HAP-1 (cell line): Measurements from ENCODE around the gene SMIM36.

Source experiments
- DNase-seq, 2 experiments: peaks; one replicate each; pipeline ENCODE4 v3.0.0-alpha.2; 2016 to 2020; ENCODE audit warnings: low spot score in 2 of 2
- H3K27me3 ChIP-seq: fragments of 250-450 bp; sonication (Bioruptor Pico); 2 replicates; pipeline ENCODE4 v1.5.1; 2020; ENCODE audit warnings: low read depth, mild to moderate bottlenecking, moderate library complexity
- H3K36me3 ChIP-seq: fragments of 250-450 bp; sonication (Bioruptor Pico); replicated peaks from 2 replicates; pipeline ENCODE4 v1.5.1; 2020; ENCODE audit warnings: mild to moderate bottlenecking
- H3K4me1 ChIP-seq: fragments of 250-450 bp; sonication (Bioruptor Pico); 2 replicates; pipeline ENCODE4 v1.5.1; 2020; ENCODE audit warnings: mild to moderate bottlenecking
- H3K4me3 ChIP-seq: fragments of 250-450 bp; sonication (Bioruptor Pico); 2 replicates; pipeline ENCODE4 v1.5.1; 2020; ENCODE audit warnings: mild to moderate bottlenecking, moderate library complexity
- H3K9me3 ChIP-seq: fragments of 250-450 bp; sonication (Bioruptor Pico); 2 replicates; pipeline ENCODE4 v1.5.1; 2020; ENCODE audit warnings: mild to moderate bottlenecking, moderate library complexity
- in situ Hi-C: fragments of 300-500 bp; cut with MboI; formaldehyde crosslinking; loops from 3 replicates; pipeline ENCODE4 v1.14.3; 2020; ENCODE audit warnings: low sequenced_read_pairs, inconsistent platforms, mixed read lengths

The SMIM36 gene

DNA sequence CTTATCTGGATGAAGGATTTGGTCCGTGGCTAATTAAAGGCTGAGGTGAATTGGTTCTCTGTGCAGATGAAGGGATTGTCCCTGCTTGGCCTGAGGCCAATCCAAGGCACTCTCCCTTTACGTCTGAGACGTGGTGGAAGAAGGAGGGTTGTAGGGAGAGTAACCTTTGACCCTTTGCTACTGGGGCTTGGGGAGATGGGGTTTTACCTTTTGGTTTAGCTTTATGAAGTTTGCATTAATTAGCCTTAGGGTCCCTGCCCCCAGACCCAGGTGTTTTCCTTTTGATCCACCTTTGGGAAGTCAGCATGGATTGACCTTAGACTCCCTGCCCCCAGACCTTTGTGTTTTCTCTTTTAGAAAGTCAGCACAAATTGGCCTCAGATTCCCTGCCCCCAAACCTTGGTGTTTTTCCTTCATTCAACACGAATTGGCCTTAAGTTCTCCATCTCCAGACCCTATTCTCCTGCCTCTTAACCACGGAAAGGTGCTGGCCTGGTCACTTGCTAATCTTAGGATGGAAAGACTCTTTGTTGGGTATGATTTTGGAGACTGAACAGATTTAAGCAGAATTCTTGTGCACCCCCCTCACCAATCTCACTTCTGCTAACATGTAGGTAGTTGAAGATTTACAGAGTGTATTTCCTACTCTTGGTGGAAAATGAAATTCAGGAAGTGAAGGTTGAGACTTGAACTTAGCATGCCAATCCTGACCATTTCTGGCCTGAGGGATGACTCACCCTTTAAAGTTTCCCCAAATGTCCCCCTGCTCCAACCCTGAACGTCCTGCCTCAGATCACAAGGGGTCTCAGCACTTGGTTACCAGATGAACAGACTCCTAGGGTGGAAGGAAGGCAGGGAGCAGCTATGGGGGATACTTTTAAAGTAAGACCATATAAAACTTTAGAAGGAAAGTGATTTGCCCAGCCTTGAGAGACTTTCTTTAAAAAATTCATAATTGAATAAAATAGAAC, 66.5 kb downstream of the SMIM36 start:
- Histone ChIP-seq H3K36me3 (no peaks in the 10 kb centered on the region), H3K27me3 (no peaks in the 10 kb centered on the region), H3K4me3 (no peak overlapping the region), H3K4me1 (no peaks in the 10 kb centered on the region), H3K9me3 (no peaks in the 10 kb centered on the region)
- in situ Hi-C loops: no loop called here
- no peak for DNase-seq

DNA sequence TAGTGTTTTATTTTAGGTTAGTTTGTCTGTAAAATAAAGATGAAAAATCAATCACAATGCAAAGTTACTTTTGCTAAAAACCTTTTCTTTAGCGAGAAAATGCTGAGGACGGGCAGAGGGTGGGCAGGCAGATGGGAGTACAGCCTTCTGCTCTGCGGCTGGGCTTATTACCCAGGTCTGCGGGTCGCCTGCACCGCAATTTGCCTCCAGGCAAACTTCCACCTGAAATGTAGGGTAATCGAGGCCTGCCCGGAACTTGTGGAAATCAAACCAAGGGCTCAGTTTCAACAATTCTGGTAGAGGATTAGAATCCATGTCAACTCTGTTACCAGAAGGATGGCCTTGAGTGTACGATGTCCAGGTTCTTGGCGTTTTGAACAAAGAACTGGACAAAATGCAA, 67.3 kb downstream of the SMIM36 start:
- in situ Hi-C loops: no loop called here
- no peak for DNase-seq
- Histone ChIP-seq H3K36me3 (no peaks in the 10 kb centered on the region), H3K4me3 (no peak overlapping the region), H3K27me3 (no peaks in the 10 kb centered on the region), H3K4me1 (peaks cover 5% of the 10 kb centered on the region; the same call in 1 of the 2 replicates), H3K9me3 (no peaks in the 10 kb centered on the region)

DNA sequence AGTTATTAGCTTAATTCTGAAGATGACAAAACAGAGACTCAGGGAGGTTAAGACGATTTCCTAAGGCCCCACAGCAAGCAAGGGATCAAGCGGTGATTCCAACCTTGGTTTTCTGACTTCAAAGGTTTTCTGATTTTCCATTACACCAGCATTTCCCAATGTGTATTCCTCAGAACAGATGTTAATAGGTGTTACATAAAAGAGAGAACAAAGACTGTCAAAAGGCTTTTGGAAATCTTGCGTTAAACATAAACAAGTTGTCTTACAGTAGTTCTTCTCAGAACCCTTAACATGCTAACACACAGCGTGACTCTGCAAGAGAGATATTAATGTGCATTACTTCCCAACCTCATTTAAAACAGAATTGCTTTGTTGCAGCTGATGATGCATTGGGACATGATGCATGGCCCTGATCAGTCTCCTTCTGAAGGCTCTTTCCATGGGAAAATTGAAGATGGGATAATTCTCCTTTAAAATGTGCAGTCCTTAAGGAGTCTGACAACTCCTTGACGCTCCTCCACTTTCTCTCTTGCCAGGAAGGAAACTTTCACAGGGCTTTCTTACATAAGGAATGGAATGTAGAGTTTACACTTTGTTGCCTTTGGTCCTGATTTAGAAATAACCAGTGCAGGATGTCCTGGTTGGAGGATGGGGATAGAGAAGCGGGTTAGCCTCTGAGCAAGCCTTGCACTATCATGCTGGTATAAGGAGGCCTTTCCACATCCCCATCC, 68.1 kb downstream of the SMIM36 start:
- DNase-seq: peak in 1 of 2 experiments; percentile 16
- Histone ChIP-seq H3K9me3 (no peaks in the 10 kb centered on the region), H3K4me3 (no peak overlapping the region), H3K27me3 (no peaks in the 10 kb centered on the region), H3K4me1 (peaks cover 5% of the 10 kb centered on the region; the same call in 1 of the 2 replicates), H3K36me3 (no peaks in the 10 kb centered on the region)
- in situ Hi-C loops: no loop called here

DNA sequence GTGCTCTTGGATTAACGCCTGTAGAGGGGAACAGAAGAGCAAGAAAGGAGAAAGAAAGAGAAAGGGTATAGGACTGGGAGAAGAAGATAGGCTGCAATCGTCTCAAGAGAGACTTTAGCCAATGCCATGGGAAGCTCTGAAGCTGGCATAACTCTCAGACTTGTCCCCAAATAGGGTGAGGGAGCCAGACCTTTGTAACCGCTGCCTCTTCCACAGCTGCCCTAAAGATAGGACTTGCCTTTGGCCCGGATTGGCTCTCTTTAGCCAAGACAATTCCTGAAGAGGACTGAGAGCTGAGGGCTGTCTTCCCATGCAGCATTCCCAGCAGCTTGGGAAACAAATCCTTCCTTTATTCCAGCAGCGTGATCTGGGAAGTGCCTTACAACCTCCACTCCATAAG, 68.8 kb downstream of the SMIM36 start:
- Histone ChIP-seq H3K27me3 (no peaks in the 10 kb centered on the region), H3K9me3 (no peaks in the 10 kb centered on the region), H3K4me3 (no peak overlapping the region), H3K4me1 (peaks cover 8% of the 10 kb centered on the region), H3K36me3 (no peaks in the 10 kb centered on the region)
- no peak for DNase-seq
- in situ Hi-C loops: no loop called here

DNA sequence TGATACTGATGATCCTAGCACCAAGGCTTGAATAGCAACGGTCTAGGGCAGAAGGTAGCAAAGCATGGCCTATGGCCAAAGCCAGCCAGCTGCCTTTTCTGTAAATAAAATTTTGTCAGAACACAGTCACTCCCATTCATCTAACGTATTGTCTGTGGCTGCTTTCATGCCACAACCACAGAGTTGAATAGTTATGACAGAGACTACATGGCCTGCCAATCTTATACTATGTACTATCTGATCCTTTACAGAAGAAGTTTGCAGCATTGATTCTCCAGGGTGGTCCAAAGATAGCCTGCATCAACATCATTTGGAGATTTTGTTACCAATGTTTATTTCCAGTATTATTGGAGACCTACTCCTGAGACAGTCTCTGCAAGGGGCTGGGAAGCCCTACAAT, 69.7 kb downstream of the SMIM36 start:
- no peaks in the 10 kb centered on the region for H3K36me3 ChIP-seq
- no peaks in the 10 kb centered on the region for H3K27me3 ChIP-seq
- no peak for DNase-seq
- no peaks in the 10 kb centered on the region for H3K9me3 ChIP-seq
- in situ Hi-C loops: no loop called here
- no peak overlapping the region for H3K4me3 ChIP-seq
- peaks cover 10% of the 10 kb centered on the region for H3K4me1 ChIP-seq

DNA sequence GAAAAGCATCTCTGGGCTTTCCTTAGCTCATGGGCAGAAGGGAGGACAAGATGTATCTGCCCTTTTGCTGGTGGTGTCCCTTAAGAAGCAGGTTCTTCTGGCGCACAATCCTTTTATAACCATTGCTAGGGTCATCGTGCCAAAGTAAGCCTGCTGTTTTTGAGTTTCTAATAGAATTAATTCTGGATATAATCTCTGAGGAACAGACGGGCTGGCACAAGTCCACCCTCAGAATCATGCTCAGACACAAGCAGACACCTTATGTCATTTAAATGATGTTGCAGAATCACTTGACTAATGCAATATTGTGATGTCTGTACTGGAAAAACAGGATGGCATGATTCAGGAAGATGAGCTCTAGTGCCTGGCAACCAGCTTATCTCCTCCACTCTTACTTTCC, 70.9 kb downstream of the SMIM36 start:
- H3K4me3 ChIP-seq: no peak overlapping the region
- no peaks in the 10 kb centered on the region for H3K9me3 ChIP-seq
- in situ Hi-C loops: no loop called here
- no peaks in the 10 kb centered on the region for H3K36me3 ChIP-seq
- DNase-seq: no peak
- H3K27me3 ChIP-seq: no peaks in the 10 kb centered on the region
- H3K4me1 ChIP-seq: peaks cover 10% of the 10 kb centered on the region

DNA sequence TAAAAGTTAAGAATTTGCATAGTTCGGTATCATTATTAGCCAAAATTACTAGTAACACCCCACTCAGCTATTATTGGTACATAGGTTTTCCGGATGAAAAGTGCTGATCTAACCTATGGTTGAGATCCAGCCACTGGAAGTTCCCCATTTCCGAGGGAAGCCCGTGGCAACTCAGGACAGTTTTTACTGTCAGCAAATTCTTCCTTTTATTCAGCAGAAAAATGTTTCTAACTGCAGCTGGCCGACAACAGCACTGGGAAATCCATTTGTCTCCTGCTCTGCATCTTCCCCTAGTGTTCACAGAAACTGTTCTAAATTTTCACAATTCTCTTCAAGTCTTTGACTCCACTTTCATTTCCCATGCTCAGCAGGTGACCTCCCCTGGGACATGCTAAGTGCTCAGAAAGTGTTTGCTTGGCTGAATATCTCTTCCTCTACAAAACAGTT, 74.1 kb downstream of the SMIM36 start:
- no peaks in the 10 kb centered on the region for H3K36me3 ChIP-seq
- DNase-seq: peak; percentile 24
- no peak overlapping the region for H3K4me3 ChIP-seq
- no peaks in the 10 kb centered on the region for H3K9me3 ChIP-seq
- no peaks in the 10 kb centered on the region for H3K27me3 ChIP-seq
- in situ Hi-C loops: no loop called here
- H3K4me1 ChIP-seq: peaks cover 10% of the 10 kb centered on the region

DNA sequence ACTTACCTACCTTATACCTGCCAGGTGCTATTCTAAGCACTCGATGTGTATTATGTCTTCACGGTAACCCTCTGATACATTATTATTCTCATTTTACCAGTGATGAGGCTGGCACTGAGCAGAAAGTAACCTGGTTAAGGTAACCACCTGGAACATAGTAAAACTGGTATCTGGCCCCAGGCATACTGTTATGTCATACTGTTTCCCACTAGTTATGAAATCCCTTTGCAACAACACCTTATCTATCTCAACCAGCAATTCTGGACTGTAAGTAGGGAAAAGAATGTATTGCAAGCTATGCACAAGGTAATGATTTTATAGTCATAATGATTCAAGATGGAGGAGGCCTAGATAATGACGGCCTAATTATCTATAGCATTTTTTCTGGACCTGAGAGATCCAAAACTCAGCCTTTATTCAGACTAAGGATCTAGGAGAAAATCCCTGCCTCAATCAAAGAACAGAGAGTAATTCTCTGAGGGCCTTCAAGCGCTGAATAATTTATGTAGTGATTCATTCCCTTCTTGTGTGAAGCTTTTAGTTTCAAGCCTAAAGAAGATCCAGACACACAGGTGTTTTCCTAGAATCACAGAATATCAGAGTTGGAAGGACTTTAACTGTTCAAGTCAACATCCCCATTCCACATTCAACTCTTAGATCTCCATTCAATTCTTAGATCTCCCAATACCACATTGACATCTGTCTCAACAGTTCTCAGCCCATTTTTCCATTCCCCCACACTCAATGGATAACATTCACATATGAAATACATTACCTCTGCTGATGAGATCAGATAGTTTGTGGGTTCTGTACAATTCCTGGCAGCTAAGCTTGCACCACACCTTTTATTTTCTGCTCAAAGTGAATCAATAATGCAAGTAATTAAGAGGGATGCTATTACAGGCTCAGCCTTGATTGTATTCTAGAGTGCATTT, 74.8 kb downstream of the SMIM36 start:
- in situ Hi-C loops: no loop called here
- no peaks in the 10 kb centered on the region for H3K27me3 ChIP-seq
- peaks cover 10% of the 10 kb centered on the region for H3K4me1 ChIP-seq
- DNase-seq: no peak
- no peaks in the 10 kb centered on the region for H3K9me3 ChIP-seq
- no peaks in the 10 kb centered on the region for H3K36me3 ChIP-seq
- no peak overlapping the region for H3K4me3 ChIP-seq

DNA sequence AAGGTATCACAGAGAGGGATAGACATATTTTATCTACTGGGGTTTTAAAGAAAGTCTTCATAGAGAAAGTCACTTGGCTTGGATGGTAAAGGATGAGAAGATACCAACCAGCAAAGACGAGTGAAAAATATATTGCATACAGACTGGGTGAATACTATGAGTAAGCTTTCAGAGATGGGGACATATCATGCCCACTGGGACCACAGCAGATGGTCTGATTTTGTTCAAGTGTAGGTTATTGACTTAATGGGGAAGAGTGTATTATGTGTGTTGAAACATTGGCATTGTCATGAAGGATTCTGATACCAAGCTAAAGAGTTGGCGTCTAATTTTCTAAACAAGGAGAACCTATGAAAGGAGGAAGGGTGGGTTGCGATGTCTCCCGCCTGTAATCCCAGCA, 75.8 kb downstream of the SMIM36 start:
- Histone ChIP-seq H3K9me3 (no peaks in the 10 kb centered on the region), H3K4me3 (no peak overlapping the region), H3K27me3 (no peaks in the 10 kb centered on the region), H3K36me3 (no peaks in the 10 kb centered on the region), H3K4me1 (peaks cover 10% of the 10 kb centered on the region)
- in situ Hi-C loops: no loop called here
- no peak for DNase-seq

DNA sequence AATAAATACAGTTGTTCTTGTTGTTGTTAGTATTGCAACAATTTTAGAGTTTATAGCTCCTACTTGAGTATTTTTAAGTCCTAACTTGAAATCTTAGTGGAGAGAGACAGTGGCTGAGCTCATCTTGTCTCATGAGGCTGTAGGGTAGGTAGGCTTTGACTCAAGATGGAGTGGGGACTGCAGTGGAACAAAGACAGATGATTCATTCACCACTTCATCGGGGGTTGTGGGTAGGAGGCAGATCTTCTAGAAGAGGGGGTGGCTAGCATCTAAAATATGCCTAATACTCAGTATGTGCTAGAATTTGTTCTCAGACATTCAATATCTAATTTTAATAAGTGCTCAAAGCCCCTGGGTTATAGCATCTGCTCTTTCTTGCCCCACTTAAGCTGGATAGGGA, 76.5 kb downstream of the SMIM36 start:
- DNase-seq: no peak
- Histone ChIP-seq H3K36me3 (no peaks in the 10 kb centered on the region), H3K9me3 (no peaks in the 10 kb centered on the region), H3K4me3 (no peak overlapping the region), H3K27me3 (no peaks in the 10 kb centered on the region), H3K4me1 (peaks cover 10% of the 10 kb centered on the region)
- in situ Hi-C loops: no loop called here

DNA sequence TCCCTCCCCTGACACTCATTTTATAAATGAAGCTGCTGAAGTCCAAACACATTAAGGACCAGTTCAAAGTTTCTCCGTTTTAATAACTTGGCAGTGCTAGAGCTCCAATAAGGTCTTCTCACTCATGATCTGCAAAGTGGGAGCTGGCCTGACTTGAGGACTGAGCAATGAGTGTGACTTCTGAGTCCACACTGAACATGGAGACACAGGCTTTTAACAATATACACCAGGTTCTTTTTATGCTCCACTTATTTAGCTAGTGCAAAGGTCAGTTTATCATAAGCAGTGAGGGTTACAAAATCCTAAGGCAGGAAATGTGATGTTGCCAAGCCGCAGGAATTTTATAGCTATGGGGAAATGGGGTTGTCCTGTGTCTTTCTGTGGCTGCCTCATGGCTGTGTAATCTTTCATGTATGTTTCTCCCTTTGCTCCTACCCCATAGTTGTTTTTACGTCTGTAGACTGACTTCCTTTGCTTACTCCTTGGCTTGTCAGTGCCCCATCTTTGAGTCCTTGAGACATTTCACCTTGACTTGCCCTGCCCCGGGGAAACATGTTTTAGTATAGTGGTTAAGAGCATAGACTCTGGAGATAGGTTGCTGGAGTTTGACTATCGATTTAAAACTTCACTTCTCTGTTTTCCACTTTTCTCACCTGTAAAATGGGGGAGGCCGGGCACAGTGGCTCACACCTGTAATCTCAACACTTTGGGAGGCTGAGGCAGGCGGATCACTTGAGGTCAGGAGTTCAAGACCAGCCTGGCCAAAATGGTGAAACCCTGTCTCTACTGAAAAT, 77.4 kb downstream of the SMIM36 start:
- no peak for DNase-seq
- Histone ChIP-seq H3K4me3 (no peak overlapping the region), H3K4me1 (peaks cover 5% of the 10 kb centered on the region; the same call in 1 of the 2 replicates), H3K27me3 (no peaks in the 10 kb centered on the region), H3K36me3 (no peaks in the 10 kb centered on the region), H3K9me3 (no peaks in the 10 kb centered on the region)
- in situ Hi-C loops: no loop called here

DNA sequence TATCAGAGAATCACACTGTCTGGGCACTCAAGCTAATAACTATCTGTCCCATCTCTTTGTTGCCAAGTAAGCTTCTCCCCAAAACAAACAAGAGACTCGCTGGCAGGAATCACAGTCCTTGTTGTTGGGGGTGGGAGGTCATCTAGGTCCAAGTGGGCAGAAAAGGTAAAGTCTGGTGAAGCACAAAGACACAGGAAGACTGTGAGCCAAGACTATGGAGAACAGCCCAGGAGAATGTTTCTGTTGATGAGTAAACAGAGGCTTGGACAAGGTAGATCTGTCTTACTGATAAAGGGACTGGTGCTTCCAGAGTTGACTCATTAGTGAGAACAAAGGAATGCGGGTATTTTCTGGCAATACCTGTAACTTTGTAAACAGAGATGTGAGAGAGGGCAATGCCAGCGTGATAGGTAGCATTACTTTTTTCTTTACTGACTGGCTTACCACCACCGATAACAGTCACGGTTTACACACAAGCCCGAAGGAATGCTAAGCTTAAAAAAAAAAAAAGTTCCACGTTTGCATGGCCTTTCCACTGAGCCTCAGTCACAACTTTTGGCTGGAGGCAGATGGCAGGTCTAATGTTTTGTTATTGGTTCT, 78.1 kb downstream of the SMIM36 start:
- DNase-seq: no peak
- in situ Hi-C loops: no loop called here
- peaks cover 5% of the 10 kb centered on the region; the same call in 1 of the 2 replicates for H3K4me1 ChIP-seq

More for the DNA sequence above, 78.1 kb downstream of the SMIM36 start:
- Histone ChIP-seq H3K4me3 (no peak overlapping the region), H3K9me3 (no peaks in the 10 kb centered on the region), H3K36me3 (no peaks in the 10 kb centered on the region), H3K27me3 (no peaks in the 10 kb centered on the region)
